BE2C (cell line): ENCODE measurements around the gene PCDHB2.
"Not testable (repeated sequence)": the region's sequence is repeated elsewhere in the genome, so short reads cannot be mapped to it uniquely, and the experiment has no call there.

ENCODE experiments used
- DNase-seq: peaks from one replicate; pipeline ENCODE4 v3.0.0-alpha.2; 2020
- H3K27me3 ChIP-seq: fragments of 250-450 bp; sonication (Bioruptor Pico); 2 replicates; pipeline ENCODE4 v1.5.1; 2020; ENCODE audit warnings: mild to moderate bottlenecking
- H3K36me3 ChIP-seq: fragments of 250-450 bp; sonication (Bioruptor Pico); 2 replicates; pipeline ENCODE4 v1.5.1; 2020; ENCODE audit warnings: mild to moderate bottlenecking
- H3K4me1 ChIP-seq: fragments of 250-450 bp; sonication (Bioruptor Pico); 2 replicates; pipeline ENCODE4 v1.5.1; 2020
- H3K4me3 ChIP-seq: 2 replicates; pipeline ENCODE4 v1.5.1; 2011; ENCODE audit warnings: low read depth, low read length
- H3K9me3 ChIP-seq: fragments of 250-450 bp; sonication (Bioruptor Pico); 2 replicates; pipeline ENCODE4 v1.5.1; 2020
- CTCF ChIP-seq: IDR thresholded peaks from 2 replicates; pipeline ENCODE4 v1.5.1; 2012; ENCODE audit warnings: mild to moderate bottlenecking, low read depth, low read length

PCDHB2 gene

GRCh38 chr5:141084487-141084989 lies 9.9 kb upstream of the PCDHB2 start:
- Histone ChIP-seq H3K9me3 (no peaks in the 10 kb centered on the region), H3K4me1 (no peaks in the 10 kb centered on the region), H3K4me3 (peak overlapping the region; percentile 81), H3K27me3 (no peaks in the 10 kb centered on the region), H3K36me3 (no peaks in the 10 kb centered on the region)
- peak; percentile 79 for DNase-seq
- peak; percentile 85 for TF ChIP-seq CTCF

- Histone ChIP-seq H3K4me1 (no peaks in the 10 kb centered on the region), H3K4me3 (peak overlapping the region; percentile 78), H3K36me3 (no peaks in the 10 kb centered on the region), H3K27me3 (no peaks in the 10 kb centered on the region), H3K9me3 (no peaks in the 10 kb centered on the region)
- DNase-seq = no peak
- TF ChIP-seq CTCF = no peak
Observed at GRCh38 chr5:141095263-141095641, 837 bp downstream of the PCDHB2 start.

GRCh38 chr5:141096181-141096580 lies 1.8 kb downstream of the PCDHB2 start:
- not testable (repeated sequence) for H3K36me3 ChIP-seq, H3K9me3 ChIP-seq

GRCh38 chr5:141096586-141096985 lies 2.2 kb downstream of the PCDHB2 start:
- H3K4me1 ChIP-seq, H3K27me3 ChIP-seq, H3K4me3 ChIP-seq, H3K36me3 ChIP-seq, H3K9me3 ChIP-seq, DNase-seq: not testable (repeated sequence)

More at GRCh38 chr5:141096181-141096580, 1.8 kb downstream of the PCDHB2 start:
- H3K4me3 ChIP-seq, H3K4me1 ChIP-seq, H3K27me3 ChIP-seq, DNase-seq: not testable (repeated sequence)

GRCh38 chr5:141100243-141100805 lies 5.9 kb downstream of the PCDHB2 start, which contains the start of gene PCDHB3:
Gene PCDHB3, plus strand, starts transcription at chr5:141100473. Its CDS starts 177 bp downstream, at chr5:141100650.
- H3K4me3 ChIP-seq = no peak within 1 kb of the TSS

GRCh38 chr5:141101059-141101458 lies 6.6 kb downstream of the PCDHB2 start:
- Histone ChIP-seq H3K4me3 (no peak overlapping the region), H3K36me3 (no peaks in the 10 kb centered on the region), H3K27me3 (no peaks in the 10 kb centered on the region), H3K4me1 (no peaks in the 10 kb centered on the region), H3K9me3 (no peaks in the 10 kb centered on the region)
- no peak for DNase-seq
- no peak for TF ChIP-seq CTCF

More at GRCh38 chr5:141100243-141100805, 5.9 kb downstream of the PCDHB2 start, which contains the start of gene PCDHB3:
- Histone ChIP-seq H3K9me3 (no peaks in the 10 kb centered on the region), H3K36me3 (no peaks in the 10 kb centered on the region), H3K4me1 (no peaks in the 10 kb centered on the region), H3K27me3 (no peaks in the 10 kb centered on the region)
- DNase-seq = peak; percentile 68
- TF ChIP-seq CTCF = peak; percentile 65

GRCh38 chr5:141102070-141102469 lies 7.7 kb downstream of the PCDHB2 start:
- H3K4me3 ChIP-seq, H3K9me3 ChIP-seq, DNase-seq, H3K4me1 ChIP-seq, H3K27me3 ChIP-seq, H3K36me3 ChIP-seq: not testable (repeated sequence)

GRCh38 chr5:141102471-141102870 lies 8.1 kb downstream of the PCDHB2 start:
- not testable (repeated sequence) for H3K4me1 ChIP-seq, H3K27me3 ChIP-seq, H3K9me3 ChIP-seq, H3K4me3 ChIP-seq, DNase-seq, H3K36me3 ChIP-seq
